Muscle of leg (tissue), 16 donors: Measurements from ENCODE around the gene LONP2. TPM values are rescaled to one million over a fixed set of nuclear protein-coding genes. Genes with fewer than 3 reads are reported as not detected.

Experiments used
- DNase-seq: peaks from one replicate; pipeline ENCODE4 v3.0.0; 2013
- H3K27ac ChIP-seq: one replicate; pipeline ENCODE4 v1.5.1; 2013; ENCODE audit warnings: mild to moderate bottlenecking, low read length, control low read depth
- H3K27me3 ChIP-seq: one replicate; pipeline ENCODE4 v1.6.1; 2013; ENCODE audit warnings: low read length; ENCODE audit not compliant: control insufficient read depth, insufficient read depth
- H3K36me3 ChIP-seq: one replicate; pipeline ENCODE4 v1.6.1; 2013; ENCODE audit warnings: low read length; ENCODE audit not compliant: control insufficient read depth, insufficient read depth
- H3K4me1 ChIP-seq: one replicate; pipeline ENCODE4 v1.6.1; 2013; ENCODE audit warnings: low read length; ENCODE audit not compliant: control insufficient read depth, insufficient read depth
- H3K4me3 ChIP-seq: one replicate; pipeline ENCODE4 v1.5.1; 2013; ENCODE audit warnings: low read length, control low read depth
- H3K9me3 ChIP-seq: replicated peaks from 2 replicates; pipeline ENCODE4 v1.6.1; 2013; ENCODE audit warnings: low read depth, low read length; ENCODE audit not compliant: control insufficient read depth
- WGBS: methylation state at CpG from one replicate; pipeline ENCODE4 v1.1.5; 2013; ENCODE audit warnings: missing lambda C conversion rate; ENCODE audit not compliant: insufficient coverage; 5-methylcytosine and 5-hydroxymethylcytosine counted together
- long read RNA-seq, 11 donors: transcript quantifications; one replicate each; lab custom pipeline, GENCODE V29; 2026
- polyA plus RNA-seq, 8 donors: library from polyadenylated mRNA; unstranded; fragments of 120-200 nt; gene quantifications; one replicate each; pipeline versions ENCODE4 v1.2.1 to v1.2.3, GENCODE V29; 2013; ENCODE audit warnings: inconsistent platforms in 1 of 8, low replicate concordance in 1 of 8; ENCODE audit not compliant: insufficient read length in 8 of 8, insufficient read depth in 1 of 8
- total RNA-seq: library from RNA; stranded (reverse); fragments of 120-200 nt; gene quantifications from one replicate; pipeline ENCODE4 v1.2.4, GENCODE V29; 2013

LONP2 gene, protein sequence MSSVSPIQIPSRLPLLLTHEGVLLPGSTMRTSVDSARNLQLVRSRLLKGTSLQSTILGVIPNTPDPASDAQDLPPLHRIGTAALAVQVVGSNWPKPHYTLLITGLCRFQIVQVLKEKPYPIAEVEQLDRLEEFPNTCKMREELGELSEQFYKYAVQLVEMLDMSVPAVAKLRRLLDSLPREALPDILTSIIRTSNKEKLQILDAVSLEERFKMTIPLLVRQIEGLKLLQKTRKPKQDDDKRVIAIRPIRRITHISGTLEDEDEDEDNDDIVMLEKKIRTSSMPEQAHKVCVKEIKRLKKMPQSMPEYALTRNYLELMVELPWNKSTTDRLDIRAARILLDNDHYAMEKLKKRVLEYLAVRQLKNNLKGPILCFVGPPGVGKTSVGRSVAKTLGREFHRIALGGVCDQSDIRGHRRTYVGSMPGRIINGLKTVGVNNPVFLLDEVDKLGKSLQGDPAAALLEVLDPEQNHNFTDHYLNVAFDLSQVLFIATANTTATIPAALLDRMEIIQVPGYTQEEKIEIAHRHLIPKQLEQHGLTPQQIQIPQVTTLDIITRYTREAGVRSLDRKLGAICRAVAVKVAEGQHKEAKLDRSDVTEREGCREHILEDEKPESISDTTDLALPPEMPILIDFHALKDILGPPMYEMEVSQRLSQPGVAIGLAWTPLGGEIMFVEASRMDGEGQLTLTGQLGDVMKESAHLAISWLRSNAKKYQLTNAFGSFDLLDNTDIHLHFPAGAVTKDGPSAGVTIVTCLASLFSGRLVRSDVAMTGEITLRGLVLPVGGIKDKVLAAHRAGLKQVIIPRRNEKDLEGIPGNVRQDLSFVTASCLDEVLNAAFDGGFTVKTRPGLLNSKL
- total RNA-seq (47.6 TPM), polyA plus RNA-seq (10 to 100 TPM; 33.8 to 49.3 (median 38.2) TPM)
- long read RNA-seq, donor 1, full-length matches to known transcripts: 3 of 3 reads
- long read RNA-seq, donor 1, partial matches to known transcripts: 0 of 3 reads
- long read RNA-seq, donor 1, other reads (novel, unspliced or antisense): 0 of 3 reads
- long read RNA-seq, donor 2: 0 reads
- long read RNA-seq, donor 3, full-length matches to known transcripts: 9 of 9 reads
- long read RNA-seq, donor 3, partial matches to known transcripts: 0 of 9 reads
- long read RNA-seq, donor 3, other reads (novel, unspliced or antisense): 0 of 9 reads
- long read RNA-seq, donor 4, full-length matches to known transcripts: 3 of 9 reads
- long read RNA-seq, donor 4, partial matches to known transcripts: 6 of 9 reads
- long read RNA-seq, donor 4, other reads (novel, unspliced or antisense): 0 of 9 reads
- long read RNA-seq, donor 5, full-length matches to known transcripts: 15 of 26 reads
- long read RNA-seq, donor 5, partial matches to known transcripts: 11 of 26 reads
- long read RNA-seq, donor 5, other reads (novel, unspliced or antisense): 0 of 26 reads
- long read RNA-seq, donor 6, full-length matches to known transcripts: 13 of 25 reads
- long read RNA-seq, donor 6, partial matches to known transcripts: 12 of 25 reads
- long read RNA-seq, donor 6, other reads (novel, unspliced or antisense): 0 of 25 reads
- long read RNA-seq, donor 7, full-length matches to known transcripts: 2 of 11 reads
- long read RNA-seq, donor 7, partial matches to known transcripts: 9 of 11 reads
- long read RNA-seq, donor 7, other reads (novel, unspliced or antisense): 0 of 11 reads
- long read RNA-seq, donor 8, full-length matches to known transcripts: 5 of 30 reads
- long read RNA-seq, donor 8, partial matches to known transcripts: 0 of 30 reads
- long read RNA-seq, donor 8, other reads (novel, unspliced or antisense): 25 of 30 reads
- long read RNA-seq, donor 9, full-length matches to known transcripts: 2 of 2 reads
- long read RNA-seq, donor 9, partial matches to known transcripts: 0 of 2 reads
- long read RNA-seq, donor 9, other reads (novel, unspliced or antisense): 0 of 2 reads
- long read RNA-seq, donor 10, full-length matches to known transcripts: 5 of 26 reads
- long read RNA-seq, donor 10, partial matches to known transcripts: 7 of 26 reads
- long read RNA-seq, donor 10, other reads (novel, unspliced or antisense): 14 of 26 reads
- long read RNA-seq, donor 11, full-length matches to known transcripts: 3 of 3 reads
- long read RNA-seq, donor 11, partial matches to known transcripts: 0 of 3 reads
- long read RNA-seq, donor 11, other reads (novel, unspliced or antisense): 0 of 3 reads

DNA sequence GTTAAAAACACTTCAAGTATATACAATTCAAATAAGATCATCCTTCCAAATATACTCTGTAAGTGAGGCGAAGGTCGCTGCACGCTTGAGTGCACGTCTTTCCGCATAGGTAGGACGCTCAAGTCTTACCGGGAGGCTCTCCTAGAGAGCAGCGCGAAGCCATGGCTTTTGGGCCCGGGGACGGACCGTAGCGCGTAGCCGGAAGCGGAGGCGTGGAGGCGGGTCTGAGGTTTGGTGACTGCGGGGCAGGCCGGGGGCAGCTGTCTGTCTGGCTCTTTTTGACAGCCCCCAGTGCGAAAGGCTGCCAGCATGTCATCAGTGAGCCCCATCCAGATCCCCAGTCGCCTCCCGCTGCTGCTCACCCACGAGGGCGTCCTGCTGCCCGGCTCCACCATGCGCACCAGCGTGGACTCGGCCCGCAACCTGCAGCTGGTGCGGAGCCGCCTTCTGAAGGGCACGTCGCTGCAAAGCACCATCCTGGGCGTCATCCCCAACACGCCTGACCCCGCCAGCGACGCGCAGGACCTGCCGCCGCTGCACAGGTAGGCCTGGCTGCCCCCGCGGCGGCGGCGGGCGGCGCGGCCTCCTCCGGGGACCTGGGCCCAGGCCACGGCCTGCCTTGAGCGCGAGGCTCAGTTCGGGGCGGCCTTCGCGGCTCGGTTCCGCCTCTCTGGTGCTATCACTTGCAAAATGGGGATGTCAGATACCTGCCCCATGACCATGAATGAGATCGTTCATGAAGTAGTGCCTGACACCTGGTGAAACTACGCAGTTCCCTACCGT is at the start of gene LONP2:
Gene LONP2, plus strand, starts transcription at position 221 of the 783 bp plus-strand sequence. Its CDS starts 89 bp downstream, at position 310.
- peak within 1 kb of the TSS; percentile 85 for H3K4me3 ChIP-seq
- under 1% methylated on average over 63 of the region's 63 CpGs for WGBS
- H3K4me1 ChIP-seq: peaks cover 14% of the 10 kb centered on the region
- no peaks in the 10 kb centered on the region for H3K36me3 ChIP-seq
- no peaks in the 10 kb centered on the region for H3K9me3 ChIP-seq
- no peaks in the 10 kb centered on the region for H3K27me3 ChIP-seq
- peak within 1 kb of the TSS; percentile 84 for H3K27ac ChIP-seq
- peak; percentile 95 for DNase-seq

DNA sequence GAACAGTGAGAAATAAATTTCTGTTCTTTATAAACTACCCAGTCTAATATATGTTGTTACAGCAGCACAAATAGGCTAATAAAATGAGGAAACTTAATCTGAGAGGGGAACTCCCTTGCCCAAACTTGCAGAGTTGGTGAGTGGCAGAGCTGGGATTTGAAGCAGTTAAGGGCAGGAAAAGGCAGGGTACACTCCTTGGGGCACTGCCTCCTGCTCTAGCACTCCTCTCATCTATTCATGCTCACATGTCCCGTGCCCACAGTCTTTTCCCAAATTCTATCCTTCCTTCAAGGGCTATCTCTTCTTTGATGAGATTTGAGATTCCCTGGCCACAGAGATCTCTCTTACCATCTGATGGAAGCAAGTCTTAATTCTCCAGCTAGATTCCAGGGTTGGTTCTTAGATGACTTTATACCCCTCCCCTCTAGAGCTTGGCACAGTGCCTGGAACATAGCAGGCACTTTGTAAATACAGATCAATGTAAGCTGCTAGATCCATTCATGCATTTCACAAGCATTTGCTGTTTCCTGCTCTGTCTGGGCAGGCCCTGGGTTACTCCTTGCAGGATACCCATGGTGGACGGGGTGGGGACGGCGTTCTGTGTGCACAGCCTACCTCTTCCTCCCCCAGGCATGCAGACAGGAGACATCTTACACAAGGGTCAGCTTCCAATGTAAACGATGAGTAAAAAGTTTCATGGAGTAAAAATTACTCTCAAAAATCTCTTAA is 49.1 kb upstream of the LONP2 start:
- H3K9me3 ChIP-seq: no peaks in the 10 kb centered on the region
- peak; percentile 6 for DNase-seq
- whole genome bisulfite sequencing: 40% methylated on average over 1 of the region's 5 CpGs
- H3K36me3 ChIP-seq: no peaks in the 10 kb centered on the region
- H3K4me3 ChIP-seq: no peak overlapping the region
- H3K27me3 ChIP-seq: no peaks in the 10 kb centered on the region
- no peak overlapping the region for H3K27ac ChIP-seq
- no peaks in the 10 kb centered on the region for H3K4me1 ChIP-seq

DNA sequence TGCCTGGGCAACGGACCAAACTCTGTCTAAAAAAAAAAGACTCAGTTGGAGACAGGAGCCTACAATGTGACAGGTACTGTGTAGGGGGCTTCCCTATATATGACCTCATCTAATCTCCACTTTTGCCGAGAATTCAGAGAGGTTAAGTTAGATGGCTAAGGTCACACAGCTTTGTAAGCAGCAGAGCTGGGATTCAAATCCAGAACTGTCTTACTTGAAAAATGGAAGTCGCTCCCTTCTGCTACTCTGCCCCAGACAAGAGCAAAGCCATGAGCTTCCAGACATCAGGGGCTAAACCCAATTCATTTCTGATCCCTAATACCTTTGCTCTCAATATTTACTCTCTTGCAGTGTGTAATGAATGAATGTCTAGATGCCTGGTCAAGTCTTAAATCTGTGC is 46.8 kb upstream of the LONP2 start:
- no peak overlapping the region for H3K4me3 ChIP-seq
- no peaks in the 10 kb centered on the region for H3K36me3 ChIP-seq
- H3K27me3 ChIP-seq: no peaks in the 10 kb centered on the region
- H3K9me3 ChIP-seq: no peaks in the 10 kb centered on the region
- no CpG with 5 or more reads among the region's 3 CpGs for WGBS
- no peak overlapping the region for H3K27ac ChIP-seq
- H3K4me1 ChIP-seq: no peaks in the 10 kb centered on the region
- no peak for DNase-seq

DNA sequence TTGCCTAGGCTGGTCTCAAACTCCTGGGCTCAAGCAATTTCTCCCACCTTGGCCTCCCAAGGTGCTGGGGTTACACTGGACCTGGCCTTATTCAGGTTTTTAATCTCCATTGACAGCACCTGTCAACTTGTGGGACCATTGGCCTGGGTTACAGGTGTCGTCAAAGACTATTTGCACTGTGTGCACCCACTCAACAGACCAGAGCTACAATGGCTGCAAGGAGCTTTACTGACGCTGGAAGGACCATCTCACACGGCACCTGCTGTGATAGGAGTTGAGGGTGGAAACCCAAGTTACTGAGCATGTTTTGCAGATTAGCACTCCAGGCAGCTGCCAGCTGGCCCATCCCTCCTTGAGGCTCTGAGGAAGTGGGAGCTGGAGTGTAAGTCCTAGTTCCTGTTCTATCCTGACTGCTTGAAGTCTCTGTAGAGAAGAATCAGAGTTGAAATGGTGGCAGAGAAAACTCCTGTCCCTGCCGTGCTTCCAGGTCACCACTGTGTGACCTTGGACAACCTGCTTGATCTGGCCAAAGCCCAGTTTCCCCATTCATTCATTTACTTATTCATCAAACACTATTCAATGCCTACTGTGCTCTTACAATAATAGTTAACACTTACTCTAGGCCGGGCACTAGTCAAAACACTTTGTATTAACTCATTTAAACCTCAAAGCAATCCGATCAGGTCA is 42.4 kb upstream of the LONP2 start:
- DNase-seq: peak; percentile 18
- 54% methylated on average over 4 of the region's 6 CpGs for WGBS
- Histone ChIP-seq H3K9me3 (no peaks in the 10 kb centered on the region), H3K4me3 (no peak overlapping the region), H3K4me1 (no peaks in the 10 kb centered on the region), H3K27me3 (no peaks in the 10 kb centered on the region), H3K27ac (no peak overlapping the region), H3K36me3 (no peaks in the 10 kb centered on the region)

DNA sequence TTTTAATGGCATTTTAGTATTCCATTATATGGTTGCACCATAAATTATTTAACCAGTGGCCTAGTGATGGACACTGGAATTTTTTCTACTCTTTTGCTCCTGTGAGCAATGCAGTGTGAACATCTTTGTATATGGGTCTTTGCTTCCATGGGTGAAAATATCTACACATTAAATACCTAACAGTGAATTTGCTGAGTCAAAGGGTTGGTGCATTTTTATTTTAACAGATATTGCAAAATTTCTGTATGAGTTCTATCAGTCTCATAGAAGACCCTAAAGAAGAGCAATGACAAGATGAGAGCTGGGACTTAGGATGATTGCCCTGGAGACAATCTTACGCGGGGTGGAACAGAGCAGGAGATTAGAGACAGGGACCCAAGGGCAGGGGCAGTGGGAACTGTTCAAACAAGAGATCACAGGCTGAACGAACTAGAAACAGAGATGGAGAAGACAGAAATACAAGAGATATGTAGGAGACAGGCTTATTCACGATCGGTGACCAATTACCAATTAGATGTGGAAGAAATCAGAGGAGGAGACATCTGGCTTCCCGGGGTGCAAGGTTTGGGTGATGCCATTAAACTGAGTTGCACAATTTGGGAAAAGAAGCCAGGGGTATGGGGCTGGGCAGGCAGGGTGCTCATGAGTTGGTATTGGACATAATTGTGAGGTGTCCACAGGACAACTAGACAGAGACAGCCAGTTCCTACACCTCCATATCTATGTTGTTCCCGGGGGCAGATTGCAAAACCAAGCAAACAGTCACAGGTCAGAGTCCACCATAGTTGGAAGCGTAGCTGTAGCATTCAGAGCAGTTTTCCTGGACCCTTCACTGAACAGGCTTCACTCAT is 39.9 kb upstream of the LONP2 start:
- Histone ChIP-seq H3K27me3 (no peaks in the 10 kb centered on the region), H3K27ac (no peak overlapping the region), H3K9me3 (no peaks in the 10 kb centered on the region), H3K36me3 (no peaks in the 10 kb centered on the region), H3K4me1 (no peaks in the 10 kb centered on the region), H3K4me3 (no peak overlapping the region)
- DNase-seq: no peak
- WGBS: 75% methylated on average over 7 of the region's 8 CpGs

DNA sequence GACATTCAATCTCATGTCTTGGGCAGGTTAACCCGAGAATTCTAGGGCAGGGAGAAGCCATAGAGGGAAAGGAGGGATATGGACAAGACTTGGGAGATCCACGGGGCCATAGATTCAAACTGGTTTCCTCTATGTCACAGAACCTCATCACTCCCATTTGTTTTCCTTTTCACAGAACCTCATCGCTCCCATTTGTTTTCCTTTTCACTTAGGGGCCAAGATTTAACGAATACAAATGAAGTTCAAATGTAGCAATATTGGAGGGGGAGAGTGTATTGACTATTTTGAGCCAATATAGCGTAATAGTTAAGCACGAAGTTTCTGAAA is 39.3 kb upstream of the LONP2 start:
- no peaks in the 10 kb centered on the region for H3K4me1 ChIP-seq
- H3K36me3 ChIP-seq: no peaks in the 10 kb centered on the region
- no peak overlapping the region for H3K27ac ChIP-seq
- no peaks in the 10 kb centered on the region for H3K27me3 ChIP-seq
- no peak for DNase-seq
- no peak overlapping the region for H3K4me3 ChIP-seq
- H3K9me3 ChIP-seq: no peaks in the 10 kb centered on the region
- WGBS: 100% methylated on average over 1 of the region's 6 CpGs

DNA sequence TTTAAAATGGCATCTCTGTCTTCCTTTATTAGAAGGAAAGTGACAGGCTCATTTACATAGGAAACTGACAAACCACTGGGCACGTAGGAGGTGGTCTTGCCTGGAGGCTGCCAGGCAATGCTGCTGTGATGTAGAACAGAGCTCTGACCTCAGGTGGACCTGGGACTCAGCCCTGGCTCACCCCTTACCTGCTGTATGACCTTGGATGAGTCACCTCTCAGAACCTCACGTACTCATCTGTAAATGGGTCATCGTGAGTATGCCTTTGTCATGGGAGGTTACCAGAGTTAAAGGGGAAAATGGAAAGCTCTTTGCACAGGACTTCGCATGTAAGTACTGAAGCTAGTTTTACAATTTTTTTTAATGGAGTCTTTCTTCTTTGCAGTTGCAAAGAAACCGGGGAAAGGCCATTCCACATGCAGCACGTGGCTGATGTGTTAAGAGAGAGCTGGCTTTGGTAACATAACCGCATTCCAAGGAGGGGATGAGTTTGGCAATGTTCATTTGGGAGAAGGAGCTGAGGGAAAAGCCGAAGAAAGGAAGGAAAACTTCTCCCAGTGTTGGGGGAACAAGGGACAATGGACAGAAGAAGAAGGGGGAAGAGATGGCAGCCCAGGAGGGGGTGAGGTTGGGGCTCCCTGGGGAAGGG is 37.4 kb upstream of the LONP2 start:
- H3K9me3 ChIP-seq: no peaks in the 10 kb centered on the region
- no peaks in the 10 kb centered on the region for H3K27me3 ChIP-seq
- H3K36me3 ChIP-seq: no peaks in the 10 kb centered on the region
- WGBS: 55% methylated on average over 7 of the region's 8 CpGs
- H3K4me3 ChIP-seq: no peak overlapping the region
- no peaks in the 10 kb centered on the region for H3K4me1 ChIP-seq
- no peak overlapping the region for H3K27ac ChIP-seq
- peak; percentile 9 for DNase-seq
